ENCODE measurements around the gene PHC3.

PHC3 gene

DNA sequence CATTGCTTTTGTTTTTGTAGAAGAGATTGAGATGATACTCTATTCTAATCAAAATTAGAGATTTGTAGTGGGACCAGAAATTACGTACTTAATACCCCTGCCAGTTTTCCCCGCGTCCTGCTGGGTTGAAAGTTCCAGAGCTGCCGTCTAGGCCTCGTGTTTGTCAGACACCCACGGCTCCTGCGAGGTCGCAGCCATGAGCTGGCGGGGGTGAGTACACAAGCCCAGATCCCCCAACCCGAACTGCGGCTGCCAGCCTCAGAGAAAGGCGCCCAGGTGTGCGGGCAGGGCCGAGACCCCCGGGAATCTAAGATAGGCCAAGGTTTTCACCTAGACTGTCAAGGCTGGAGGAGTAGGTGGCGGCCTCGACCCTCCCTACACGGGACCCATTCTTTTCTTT lies 117.4 kb downstream of the PHC3 start:
- TF ChIP-seq EZH2phosphoT487 (conservative IDR thresholded peaks at IDR 0.05; ENCODE audit: low read length) (no peak), CTCF (IDR thresholded peaks at IDR 0.05; ENCODE audit: insufficient read depth, low read length, poor library complexity, severe bottlenecking) (no peak)
- Histone ChIP-seq H3K9me2 (replicated peaks; ENCODE audit: insufficient read depth, low read length) (no peaks in the 10 kb centered on the region), H3K4me2 (ENCODE audit: low read depth, low read length, poor library complexity, severe bottlenecking) (no peak overlapping the region), H3K27me3 (ENCODE audit: low read length) (no peaks in the 10 kb centered on the region), H3K27ac (ENCODE audit: low read depth, low read length) (no peak overlapping the region), H3K9ac (ENCODE audit: low read length) (no peak overlapping the region), H3F3A (ENCODE audit: insufficient read depth) (no peaks in the 10 kb centered on the region), H3K4me3 (ENCODE audit: insufficient read depth, low read length, poor library complexity, severe bottlenecking) (no peak overlapping the region), H3K9me3 (ENCODE audit: insufficient read depth, low read length) (no peaks in the 10 kb centered on the region), H3K79me2 (ENCODE audit: insufficient read depth, low read length) (no peaks in the 10 kb centered on the region), H2AFZ (ENCODE audit: low read depth, low read length, severe bottlenecking) (no peak overlapping the region), H3K36me3 (ENCODE audit: low read length) (no peaks in the 10 kb centered on the region), H4K20me1 (ENCODE audit: low read depth, low read length) (no peaks in the 10 kb centered on the region)

GRCh38 chr3:170063691-170064090 lies 117.8 kb downstream of the PHC3 start:
- no peaks in the 10 kb centered on the region for H4K20me1 ChIP-seq (ENCODE audit: low read depth, low read length)

GRCh38 chr3:170062769-170063168 lies 118.8 kb downstream of the PHC3 start:
- Histone ChIP-seq H3K9me2 (replicated peaks; ENCODE audit: insufficient read depth, low read length) (no peaks in the 10 kb centered on the region), H3K79me2 (ENCODE audit: insufficient read depth, low read length) (no peaks in the 10 kb centered on the region)

More at GRCh38 chr3:170063691-170064090, 117.8 kb downstream of the PHC3 start:
- Histone ChIP-seq H3K9me2 (replicated peaks; ENCODE audit: insufficient read depth, low read length) (no peaks in the 10 kb centered on the region), H3K27ac (ENCODE audit: low read depth, low read length) (no peak overlapping the region), H3K79me2 (ENCODE audit: insufficient read depth, low read length) (no peaks in the 10 kb centered on the region), H3K9ac (ENCODE audit: low read length) (no peak overlapping the region), H3F3A (ENCODE audit: insufficient read depth) (no peaks in the 10 kb centered on the region), H3K9me3 (ENCODE audit: insufficient read depth, low read length) (no peaks in the 10 kb centered on the region), H3K36me3 (ENCODE audit: low read length) (no peaks in the 10 kb centered on the region), H3K27me3 (ENCODE audit: low read length) (no peaks in the 10 kb centered on the region), H3K4me2 (ENCODE audit: low read depth, low read length, poor library complexity, severe bottlenecking) (no peak overlapping the region), H3K4me3 (ENCODE audit: insufficient read depth, low read length, poor library complexity, severe bottlenecking) (no peak overlapping the region), H2AFZ (ENCODE audit: low read depth, low read length, severe bottlenecking) (no peak overlapping the region)
- TF ChIP-seq EZH2phosphoT487 (conservative IDR thresholded peaks at IDR 0.05; ENCODE audit: low read length): no peak
- TF ChIP-seq CTCF (IDR thresholded peaks at IDR 0.05; ENCODE audit: insufficient read depth, low read length, poor library complexity, severe bottlenecking): no peak

More at GRCh38 chr3:170062769-170063168, 118.8 kb downstream of the PHC3 start:
- no peak overlapping the region for H3K4me2 ChIP-seq (ENCODE audit: low read depth, low read length, poor library complexity, severe bottlenecking)
- H2AFZ ChIP-seq (ENCODE audit: low read depth, low read length, severe bottlenecking): no peak overlapping the region
- no peaks in the 10 kb centered on the region for H3K9me3 ChIP-seq (ENCODE audit: insufficient read depth, low read length)
- H3K36me3 ChIP-seq (ENCODE audit: low read length): no peaks in the 10 kb centered on the region
- no peaks in the 10 kb centered on the region for H3K27me3 ChIP-seq (ENCODE audit: low read length)
- no peaks in the 10 kb centered on the region for H3F3A ChIP-seq (ENCODE audit: insufficient read depth)
- H3K27ac ChIP-seq (ENCODE audit: low read depth, low read length): no peak overlapping the region
- no peak overlapping the region for H3K4me3 ChIP-seq (ENCODE audit: insufficient read depth, low read length, poor library complexity, severe bottlenecking)
- H4K20me1 ChIP-seq (ENCODE audit: low read depth, low read length): no peaks in the 10 kb centered on the region
- no peak overlapping the region for H3K9ac ChIP-seq (ENCODE audit: low read length)
- TF ChIP-seq EZH2phosphoT487 (conservative IDR thresholded peaks at IDR 0.05; ENCODE audit: low read length): no peak
- peak; percentile 9 for TF ChIP-seq CTCF (IDR thresholded peaks at IDR 0.05; ENCODE audit: insufficient read depth, low read length, poor library complexity, severe bottlenecking)
